DOHH2 (cell line): ENCODE measurements around the gene SLC35G3.
"Not testable (repeated sequence)": the region's sequence is repeated elsewhere in the genome, so short reads cannot be mapped to it uniquely, and the experiment has no call there.

Experiments
- EZH2phosphoT487 ChIP-seq: fragments of 200-600 bp; sonication (generic); IDR thresholded peaks from 2 replicates; pipeline ENCODE4 v1.6.1; 2017; ENCODE audit warnings: borderline replicate concordance, mild to moderate bottlenecking, antibody characterized with exemption, low read length, moderate library complexity, mixed read lengths
- TF ChIP-seq, protein P1 (sequence below): fragments of 200-600 bp; sonication (generic); IDR thresholded peaks from one replicate; pipeline ENCODE4 v1.5.1; 2014; ENCODE audit warnings: antibody characterized with exemption, mild to moderate bottlenecking, low read depth, low read length; ENCODE audit not compliant: poor library complexity, severe bottlenecking

DNA sequence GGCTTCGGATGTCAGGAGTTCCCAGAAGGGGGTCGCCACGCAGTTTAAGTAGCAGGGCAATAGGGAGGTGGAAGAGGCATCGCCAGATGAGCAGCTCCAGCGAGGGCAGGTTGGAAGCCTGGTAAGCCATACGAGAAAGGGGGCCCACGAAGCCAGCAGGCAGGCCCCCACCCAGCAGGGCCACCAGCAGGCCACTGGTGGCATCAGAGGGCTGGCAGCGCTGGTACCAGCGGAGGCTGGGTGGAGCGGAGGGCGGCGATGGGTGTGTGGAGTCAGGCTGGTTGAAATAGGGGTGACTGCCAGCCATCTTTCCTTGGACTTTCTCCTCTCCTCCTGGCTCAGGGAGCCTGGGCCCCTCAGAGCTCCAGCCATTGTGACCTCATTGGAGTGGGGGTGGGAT is at the start of gene SLC35G3:
- TF ChIP-seq, protein P1, sequence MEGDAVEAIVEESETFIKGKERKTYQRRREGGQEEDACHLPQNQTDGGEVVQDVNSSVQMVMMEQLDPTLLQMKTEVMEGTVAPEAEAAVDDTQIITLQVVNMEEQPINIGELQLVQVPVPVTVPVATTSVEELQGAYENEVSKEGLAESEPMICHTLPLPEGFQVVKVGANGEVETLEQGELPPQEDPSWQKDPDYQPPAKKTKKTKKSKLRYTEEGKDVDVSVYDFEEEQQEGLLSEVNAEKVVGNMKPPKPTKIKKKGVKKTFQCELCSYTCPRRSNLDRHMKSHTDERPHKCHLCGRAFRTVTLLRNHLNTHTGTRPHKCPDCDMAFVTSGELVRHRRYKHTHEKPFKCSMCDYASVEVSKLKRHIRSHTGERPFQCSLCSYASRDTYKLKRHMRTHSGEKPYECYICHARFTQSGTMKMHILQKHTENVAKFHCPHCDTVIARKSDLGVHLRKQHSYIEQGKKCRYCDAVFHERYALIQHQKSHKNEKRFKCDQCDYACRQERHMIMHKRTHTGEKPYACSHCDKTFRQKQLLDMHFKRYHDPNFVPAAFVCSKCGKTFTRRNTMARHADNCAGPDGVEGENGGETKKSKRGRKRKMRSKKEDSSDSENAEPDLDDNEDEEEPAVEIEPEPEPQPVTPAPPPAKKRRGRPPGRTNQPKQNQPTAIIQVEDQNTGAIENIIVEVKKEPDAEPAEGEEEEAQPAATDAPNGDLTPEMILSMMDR, result not testable (repeated sequence)
- TF ChIP-seq EZH2phosphoT487, result not testable (repeated sequence)
